PC-3 (cell line): Measurements from ENCODE around the gene MEGF9. TPM values are rescaled to one million over a fixed set of nuclear protein-coding genes. Genes with fewer than 3 reads are reported as not detected.

Experiments used
- ATAC-seq: fragments of 200-7000 bp; cut with Tn5 transposase; 2 replicates; pipeline ENCODE4 v1.9.1; 2020; ENCODE audit warnings: mild to moderate bottlenecking, moderate library complexity
- BruUV-seq: library from RNA; stranded (reverse); fragments of 400-500 nt; replicated peaks from 2 replicates; lab custom pipeline; 2021; lab: Mats Ljungman, UMichigan
- CTCF ChIA-PET: fragments of 300-600 bp; sonication (Branson Sonifier 250); formaldehyde crosslinking; loops from one replicate; lab custom pipeline; 2022; ENCODE audit warnings: antibody characterized with exemption; lab: Charles Lee
- POLR2A ChIA-PET: fragments of 300-600 bp; sonication (Branson Sonifier 250); formaldehyde crosslinking; loops from one replicate; lab custom pipeline; 2022; ENCODE audit warnings: antibody characterized with exemption; ENCODE audit not compliant: unreplicated experiment; lab: Charles Lee
- DNase-seq: peaks from one replicate; pipeline ENCODE4 v3.0.0-alpha.2; 2015
- H2AFZ ChIP-seq: fragments of 300-600 bp; sonication (generic); 2 replicates; pipeline ENCODE4 v1.6.0; 2016; ENCODE audit warnings: antibody characterized with exemption, low read length
- H3F3A ChIP-seq: fragments of 300-600 bp; sonication (generic); one replicate; pipeline ENCODE4 v1.6.0; 2017; ENCODE audit warnings: antibody characterized with exemption, low read length, control low read depth, mild to moderate bottlenecking; ENCODE audit not compliant: unreplicated experiment
- H3K27ac ChIP-seq: fragments of 300-600 bp; sonication (generic); 2 replicates; pipeline ENCODE4 v1.5.1; 2016; ENCODE audit warnings: mild to moderate bottlenecking, low read length
- H3K27me3 ChIP-seq: fragments of 300-600 bp; sonication (generic); 2 replicates; pipeline ENCODE4 v1.6.1; 2016; ENCODE audit warnings: low read length, mixed read lengths
- H3K36me3 ChIP-seq: fragments of 300-600 bp; sonication (generic); 2 replicates; pipeline ENCODE4 v1.6.1; 2016; ENCODE audit warnings: low read depth, mixed run types, low read length, mixed read lengths
- H3K4me1 ChIP-seq: fragments of 300-600 bp; sonication (generic); 2 replicates; pipeline ENCODE4 v1.5.1; 2016; ENCODE audit warnings: low read length; ENCODE audit not compliant: insufficient read depth
- H3K4me2 ChIP-seq: fragments of 300-600 bp; sonication (generic); 2 replicates; pipeline ENCODE4 v1.6.0; 2016; ENCODE audit warnings: low read length
- H3K4me3 ChIP-seq: fragments of 300-600 bp; sonication (generic); 2 replicates; pipeline ENCODE4 v1.5.1; 2016; ENCODE audit warnings: mild to moderate bottlenecking, low read length, mixed read lengths
- H3K79me2 ChIP-seq: fragments of 300-600 bp; sonication (generic); 2 replicates; pipeline ENCODE4 v1.6.1; 2017; ENCODE audit warnings: low read length, mixed read lengths
- H3K9ac ChIP-seq: fragments of 300-600 bp; sonication (generic); 2 replicates; pipeline ENCODE4 v1.6.0; 2016; ENCODE audit warnings: mild to moderate bottlenecking, low read length
- H3K9me2 ChIP-seq: fragments of 300-600 bp; sonication (generic); replicated peaks from 2 replicates; pipeline ENCODE4 v1.6.1; 2016; ENCODE audit warnings: mixed run types, low read length, mixed read lengths
- H3K9me3 ChIP-seq: fragments of 300-600 bp; sonication (generic); 2 replicates; pipeline ENCODE4 v1.6.1; 2016; ENCODE audit warnings: low read length, mixed read lengths
- H4K20me1 ChIP-seq: fragments of 300-600 bp; sonication (generic); 2 replicates; pipeline ENCODE4 v1.6.1; 2016; ENCODE audit warnings: low read length, mixed read lengths
- CTCF ChIP-seq: fragments of 300-600 bp; sonication (generic); conservative IDR thresholded peaks from 2 replicates; pipeline ENCODE4 v1.5.1; 2017; ENCODE audit warnings: antibody characterized with exemption, low read depth, mild to moderate bottlenecking, low read length
- EZH2 ChIP-seq: fragments of 300-600 bp; sonication (generic); IDR thresholded peaks from one replicate; pipeline ENCODE4 v1.6.1; 2017; ENCODE audit warnings: antibody characterized with exemption, mild to moderate bottlenecking, low read length; ENCODE audit not compliant: unreplicated experiment
- EZH2phosphoT487 ChIP-seq: fragments of 300-600 bp; sonication (generic); IDR thresholded peaks from 2 replicates; pipeline ENCODE4 v1.6.1; 2018; ENCODE audit warnings: mild to moderate bottlenecking, antibody characterized with exemption, low read length, borderline replicate concordance
- intact Hi-C: fragments of 100-400 bp; cut with micrococcal nuclease; formaldehyde crosslinking; loops from 2 replicates; pipeline ENCODE4 v1.9.0; 2023
- total RNA-seq: library from RNA; depleted of rRNA; stranded (reverse); fragments of >200 nt; gene quantifications from 2 replicates; pipeline ENCODE4 v1.2.3, GENCODE V29; 2014

The MEGF9 gene
- total RNA-seq, 1 experiment from 2014 or later = 2.6 TPM

GRCh38 chr9:120663950-120664349 lies 50.3 kb downstream of the MEGF9 start:
- Histone ChIP-seq H3K4me3 (no peak overlapping the region), H4K20me1 (no peaks in the 10 kb centered on the region), H3K36me3 (no peaks in the 10 kb centered on the region), H3F3A (no peaks in the 10 kb centered on the region), H3K9me3 (no peaks in the 10 kb centered on the region), H3K27ac (no peak overlapping the region), H2AFZ (no peak overlapping the region), H3K9ac (no peak overlapping the region), H3K4me1 (no peaks in the 10 kb centered on the region), H3K79me2 (no peaks in the 10 kb centered on the region), H3K27me3 (no peaks in the 10 kb centered on the region), H3K9me2 (no peaks in the 10 kb centered on the region), H3K4me2 (no peak overlapping the region)
- POLR2A ChIA-PET = no interaction called here
- no peak for TF ChIP-seq EZH2
- TF ChIP-seq EZH2phosphoT487 = no peak
- no peak for TF ChIP-seq CTCF
- no peak for DNase-seq
- BruUV-seq = no TSS peak
- intact Hi-C loops = no loop called here
- ATAC-seq = no peak
- CTCF ChIA-PET = no interaction called here

GRCh38 chr9:120663380-120663779 lies 50.9 kb downstream of the MEGF9 start:
- no peaks in the 10 kb centered on the region for H3K9me2 ChIP-seq
- no peak overlapping the region for H3K9ac ChIP-seq
- no peak overlapping the region for H3K27ac ChIP-seq
- TF ChIP-seq EZH2phosphoT487 = no peak
- TF ChIP-seq EZH2 = no peak
- no peak for TF ChIP-seq CTCF
- no peaks in the 10 kb centered on the region for H3K27me3 ChIP-seq
- ChIA-PET POLR2A (no interaction called here), CTCF (no interaction called here)
- H3K4me2 ChIP-seq = no peak overlapping the region
- no peaks in the 10 kb centered on the region for H3K4me1 ChIP-seq
- no peaks in the 10 kb centered on the region for H4K20me1 ChIP-seq
- H3K9me3 ChIP-seq = no peaks in the 10 kb centered on the region
- no peak for DNase-seq
- H3K36me3 ChIP-seq = no peaks in the 10 kb centered on the region
- no peaks in the 10 kb centered on the region for H3K79me2 ChIP-seq
- ATAC-seq = no peak
- no peak overlapping the region for H2AFZ ChIP-seq
- intact Hi-C loops = no loop called here
- H3F3A ChIP-seq = no peaks in the 10 kb centered on the region
- H3K4me3 ChIP-seq = no peak overlapping the region
- BruUV-seq = no TSS peak

GRCh38 chr9:120662513-120662912 lies 51.8 kb downstream of the MEGF9 start:
- DNase-seq = no peak
- Histone ChIP-seq H3K79me2 (no peaks in the 10 kb centered on the region), H3K27me3 (no peaks in the 10 kb centered on the region), H3K9me3 (no peaks in the 10 kb centered on the region), H3K4me1 (no peaks in the 10 kb centered on the region), H3K9me2 (no peaks in the 10 kb centered on the region), H4K20me1 (no peaks in the 10 kb centered on the region), H3K36me3 (no peaks in the 10 kb centered on the region), H3K9ac (no peak overlapping the region), H3F3A (no peaks in the 10 kb centered on the region), H3K4me3 (no peak overlapping the region), H2AFZ (no peak overlapping the region), H3K27ac (no peak overlapping the region), H3K4me2 (no peak overlapping the region)
- no peak for TF ChIP-seq CTCF
- no peak for TF ChIP-seq EZH2
- TF ChIP-seq EZH2phosphoT487 = no peak
- ChIA-PET POLR2A (no interaction called here), CTCF (no interaction called here)
- intact Hi-C loops = no loop called here
- BruUV-seq = no TSS peak
- ATAC-seq = no peak
